K562 (cell line): ENCODE results near the gene RHOA. TPM values are rescaled to one million over a fixed set of nuclear protein-coding genes. Genes with fewer than 3 reads are reported as not detected.

ENCODE experiments used
- ATAC-seq: fragments of 200-7000 bp; cut with Tn5 transposase; 3 replicates; pipeline ENCODE4 v1.9.1; 2020; ENCODE audit warnings: moderate library complexity
- BruUV-seq: library from RNA; stranded (reverse); fragments of 400-500 nt; replicated peaks from 2 replicates; lab custom pipeline; 2021; lab: Mats Ljungman, UMichigan
- CTCF ChIA-PET: fragments of 300-600 bp; formaldehyde crosslinking; extraction: SDS; loops from one replicate; lab custom pipeline; 2021; ENCODE audit warnings: low intra/inter-chr PET ratio; lab: Yijun Ruan, JAX
- POLR2A ChIA-PET: fragments of 300-600, 350-650 bp; sonication (Branson Sonifier 250); formaldehyde crosslinking; extraction: SDS; loops from one replicate; lab custom pipeline; 2021; ENCODE audit warnings: antibody characterized with exemption, inconsistent platforms; lab: Yijun Ruan, JAX
- DNase-seq, 4 experiments: peaks; one replicate each; pipeline versions ENCODE4 v3.0.0 to v3.0.0-alpha.2; 2011 to 2018; ENCODE audit warnings: low spot score in 3 of 4, mixed read lengths in 3 of 4; ENCODE audit errors: extremely low read depth in 1 of 4
- FAIRE-seq: peaks from 2 replicates; lab custom pipeline; 2011; peaks lifted over from hg19 to GRCh38; lab: Jason Lieb, UNC
- H2AFZ ChIP-seq: 2 replicates; pipeline ENCODE4 v1.6.0; 2011; ENCODE audit warnings: low read depth, low read length, control low read depth, inconsistent platforms
- H3K27ac ChIP-seq: fragments of 200-600 bp; 3 replicates; pipeline ENCODE4 v1.8.0; 2011; ENCODE audit warnings: low read depth, mild to moderate bottlenecking, control low read depth, inconsistent platforms, low read length, moderate library complexity, mixed read lengths; ENCODE audit errors: extremely low read depth
- H3K27me3 ChIP-seq, 2 experiments: fragments of 300-600 bp in 1 of 2; 2 replicates in 1 of 2; 3 replicates in 1 of 2; pipeline versions ENCODE4 v1.6.0 to v1.8.0; 2011; ENCODE audit warnings: inconsistent platforms in 2 of 2, low read length in 2 of 2, mild to moderate bottlenecking in 1 of 2, mixed read lengths in 1 of 2, moderate library complexity in 1 of 2; ENCODE audit not compliant: control insufficient read depth in 2 of 2, insufficient read depth in 2 of 2
- H3K36me3 ChIP-seq: fragments of 300-600 bp; 3 replicates; pipeline ENCODE4 v1.8.0; 2011; ENCODE audit warnings: mild to moderate bottlenecking, low read length, inconsistent platforms; ENCODE audit not compliant: control insufficient read depth, insufficient read depth
- H3K4me1 ChIP-seq, 2 experiments: fragments of 200-600 bp in 1 of 2; replicated peaks in 1 of 2; 2 replicates in 1 of 2; 3 replicates in 1 of 2; pipeline versions ENCODE4 v1.5.1 to v1.8.0; 2011; ENCODE audit warnings: inconsistent platforms in 2 of 2, low read length in 2 of 2, mild to moderate bottlenecking in 1 of 2, mixed read lengths in 1 of 2, moderate library complexity in 1 of 2; ENCODE audit not compliant: control insufficient read depth in 2 of 2, insufficient read depth in 2 of 2
- H3K4me2 ChIP-seq: 2 replicates; pipeline ENCODE4 v1.6.1; 2011; ENCODE audit warnings: low read length, control low read depth, inconsistent platforms, mixed read lengths; ENCODE audit not compliant: insufficient read depth
- H3K4me3 ChIP-seq: fragments of 200-600 bp; sonication (generic), shearing (Covaris generic); 2 replicates; pipeline ENCODE4 v1.5.1; 2016; ENCODE audit warnings: control low read depth, inconsistent platforms
- H3K79me2 ChIP-seq: fragments of 200-600 bp; 3 replicates; pipeline ENCODE4 v1.8.0; 2011; ENCODE audit warnings: low read length, inconsistent platforms; ENCODE audit not compliant: control insufficient read depth, insufficient read depth
- H3K9ac ChIP-seq, 2 experiments: 2 replicates each; pipeline versions ENCODE4 v1.6.0 to v1.6.1; 2011; ENCODE audit warnings: low read depth in 2 of 2, low read length in 2 of 2, control low read depth in 1 of 2, inconsistent platforms in 1 of 2, mild to moderate bottlenecking in 1 of 2, mixed read lengths in 1 of 2; ENCODE audit not compliant: insufficient read depth in 1 of 2
- H3K9me1 ChIP-seq: one replicate; pipeline ENCODE4 v1.6.0; 2011; ENCODE audit warnings: inconsistent platforms, mild to moderate bottlenecking, low read length, moderate library complexity; ENCODE audit not compliant: control insufficient read depth, insufficient read depth
- H3K9me3 ChIP-seq: replicated peaks from 2 replicates; pipeline ENCODE4 v1.5.1; 2011; ENCODE audit warnings: low read depth, low read length, inconsistent platforms; ENCODE audit not compliant: control insufficient read depth, insufficient read depth
- H4K20me1 ChIP-seq: replicated peaks from 2 replicates; pipeline ENCODE4 v1.6.1; 2011; ENCODE audit warnings: low read length, inconsistent platforms, mixed read lengths; ENCODE audit not compliant: control insufficient read depth, insufficient read depth
- EGR1 ChIP-seq: fragments of 450-650 bp; conservative IDR thresholded peaks from 2 replicates; pipeline ENCODE4 v1.6.1; 2017; ENCODE audit warnings: mild to moderate bottlenecking
- HDAC8 ChIP-seq: fragments of 450-650 bp; IDR thresholded peaks from 2 replicates; pipeline ENCODE4 v1.6.1; 2016; ENCODE audit warnings: mild to moderate bottlenecking, missing genetic modification characterization, moderate library complexity, missing compliant biosample characterization
- MAFG ChIP-seq: fragments of 450-650 bp; conservative IDR thresholded peaks from 2 replicates; pipeline ENCODE4 v1.6.1; 2016; ENCODE audit warnings: missing genetic modification characterization, missing compliant biosample characterization
- MYNN ChIP-seq, 2 experiments: sonication (generic); formaldehyde crosslinking in 1 of 2; IDR thresholded peaks; 2 replicates each; pipeline versions ENCODE4 v1.5.0 to v1.6.1; 2016 to 2020; ENCODE audit warnings: antibody characterized with exemption in 1 of 2, missing genetic modification reagents in 1 of 2
- NKRF ChIP-seq: fragments of 450-650 bp; IDR thresholded peaks from 2 replicates; pipeline ENCODE4 v1.6.1; 2016; ENCODE audit warnings: borderline replicate concordance
- PRDM10 ChIP-seq: fragments of 450-650 bp; IDR thresholded peaks from 2 replicates; pipeline ENCODE4 v1.6.1; 2018; ENCODE audit not compliant: partially characterized antibody
- SAP30 ChIP-seq: fragments of 200-600 bp; sonication (generic); IDR thresholded peaks from 2 replicates; pipeline ENCODE4 v1.6.1; 2012; ENCODE audit warnings: borderline replicate concordance, low read depth, mild to moderate bottlenecking, moderate library complexity, low read length, control low read depth, inconsistent platforms; ENCODE audit not compliant: insufficient read depth, poor library complexity, severe bottlenecking
- SIN3A ChIP-seq, 2 experiments: fragments of 150-350 bp in 1 of 2; IDR thresholded peaks; 2 replicates each; pipeline ENCODE4 v1.6.1; 2011 to 2016; ENCODE audit warnings: borderline replicate concordance in 2 of 2, low read depth in 2 of 2, low read length in 2 of 2, mild to moderate bottlenecking in 2 of 2, moderate library complexity in 2 of 2; ENCODE audit not compliant: control insufficient read depth in 1 of 2
- SMARCE1 ChIP-seq: fragments of 450-650 bp; IDR thresholded peaks from 2 replicates; pipeline ENCODE4 v1.7.1; 2016; ENCODE audit warnings: mild to moderate bottlenecking
- TAF7 ChIP-seq: fragments of 450-650 bp; IDR thresholded peaks from 2 replicates; pipeline ENCODE4 v1.6.1; 2016; ENCODE audit warnings: missing genetic modification characterization, missing compliant biosample characterization
- TSC22D4 ChIP-seq: fragments of 450-650 bp; IDR thresholded peaks from 2 replicates; pipeline ENCODE4 v1.6.1; 2016; ENCODE audit warnings: missing genetic modification characterization, missing biosample characterization, control low read depth
- USF1 ChIP-seq: sonication (generic); formaldehyde crosslinking; IDR thresholded peaks from 2 replicates; pipeline ENCODE4 v1.9.0; 2022; ENCODE audit warnings: mild to moderate bottlenecking, missing genetic modification reagents
- ZBTB7A ChIP-seq: IDR thresholded peaks from 2 replicates; pipeline ENCODE4 v1.6.1; 2011; ENCODE audit warnings: low read depth, mild to moderate bottlenecking, low read length, moderate library complexity, borderline replicate concordance; ENCODE audit not compliant: control insufficient read depth
- ZNF24 ChIP-seq: fragments of 450-650 bp; IDR thresholded peaks from 2 replicates; pipeline ENCODE4 v1.6.1; 2016
- WGBS: fragments of 100-300 bp; shearing (Covaris generic); methylation state at CpG from one replicate; pipeline ENCODE4 v1.1.6; 2016; ENCODE audit warnings: low coverage, mixed read lengths; ENCODE audit not compliant: insufficient coverage; ENCODE audit errors: missing lambda C conversion rate; 5-methylcytosine and 5-hydroxymethylcytosine counted together
- in situ Hi-C: fragments of 300-500 bp; cut with MboI; formaldehyde crosslinking; loops from 4 replicates; pipeline ENCODE4 v1.15.0; 2018; ENCODE audit warnings: inconsistent platforms, mixed read lengths
- intact Hi-C: fragments of 100-400 bp; cut with micrococcal nuclease; formaldehyde crosslinking; loops from 2 replicates; pipeline ENCODE4 v1.14.2; 2022
- polyA plus RNA-seq, 8 experiments: library from polyadenylated mRNA; depleted of rRNA in 4 of 8; stranded (reverse) in 5 of 8; unstranded in 3 of 8; fragments of >200 nt; fragmentation: Nextera tagmentation in 2 of 8; fragmentation: Illumina TruSeq in 1 of 8; extraction: Ambion mirVana in 2 of 8; extraction: Trizol in 1 of 8; gene quantifications; 2 replicates each; pipeline versions ENCODE4 v1.2.1 to v1.2.3, GENCODE V29; 2011 to 2014; ENCODE audit warnings: inconsistent platforms in 1 of 8, missing spikeins in 1 of 8
- total RNA-seq, 7 experiments: library from RNA; depleted of rRNA in 6 of 7; stranded (reverse); fragments of >200 nt in 6 of 7; fragmentation: Illumina TruSeq in 2 of 7; extraction: Trizol in 2 of 7; gene quantifications; 2 replicates each; pipeline versions ENCODE4 v1.2.1 to v1.2.3, GENCODE V29; 2011 to 2021; ENCODE audit warnings: low replicate concordance in 1 of 7

Gene RHOA
- total and polyA plus RNA-seq, 9 of the 15 experiments (the other 6 are each of a cell fraction or from before 2014, with no cell fraction given) = 136 to 540 (median 236) TPM

DNA sequence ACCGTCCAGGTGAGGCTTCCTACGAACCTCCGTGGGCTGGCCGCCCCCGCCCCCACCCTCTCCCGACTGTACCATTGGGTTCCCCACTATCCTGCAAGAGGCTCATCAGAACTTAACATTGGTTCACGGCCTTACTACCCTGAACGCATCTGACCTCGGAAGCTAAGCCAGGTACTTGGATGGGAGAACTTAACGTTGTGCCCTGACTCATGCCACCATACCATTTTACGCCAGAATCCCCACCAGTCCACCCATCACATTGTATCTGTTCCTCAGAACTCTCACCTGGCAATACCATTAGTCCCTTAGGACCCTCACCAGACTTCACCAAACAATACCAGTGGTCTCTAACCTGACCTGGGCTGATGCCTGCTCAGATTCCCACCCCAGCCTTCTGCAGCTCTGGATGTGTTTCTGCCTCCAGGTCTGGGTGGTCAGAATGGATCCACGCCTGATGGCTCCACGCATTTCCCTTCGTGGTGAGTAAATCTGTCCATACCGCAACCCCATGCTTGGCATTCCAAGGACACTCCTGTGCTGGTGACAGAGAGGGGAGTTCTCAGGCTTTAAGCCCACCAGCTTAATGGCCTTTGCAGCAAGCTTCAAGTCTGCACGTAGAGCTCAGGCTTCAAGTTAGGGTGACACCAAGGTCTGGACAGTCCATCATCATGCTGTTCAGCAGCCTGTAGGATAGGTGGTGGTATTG, 1.0 kb upstream of the RHOA start:
- Histone ChIP-seq H3K4me3 (peak overlapping the region; percentile 91), H3K79me2 (peaks cover 56% of the 10 kb centered on the region), H4K20me1 (peaks cover 16% of the 10 kb centered on the region), H3K9me3 (no peaks in the 10 kb centered on the region), H3K27ac (peak overlapping the region; percentile 96), H3K9ac (peak overlapping the region; percentile 96), H3K9me1 (no peaks in the 10 kb centered on the region), H3K27me3 (no peaks in the 10 kb centered on the region), H3K4me1 (peaks cover 21 to 28% of the 10 kb centered on the region in 2 experiments; a peak in 4 of 5 replicates), H3K4me2 (peak overlapping the region; percentile 94), H3K36me3 (peaks cover 23% of the 10 kb centered on the region; the same call in 2 of the 3 replicates), H2AFZ (peak overlapping the region; percentile 88)
- ChIA-PET POLR2A (interaction anchor here (0.6 to 1.1 kb wide), 3 partner anchors 9 to 48 kb away, joined by 5 to 10 read pairs (median 5); partner anchors contain the start of genes AMT and NICN1), CTCF (no interaction called here)
- intact Hi-C loops = loop anchor here (2.0 kb wide), 1 partner anchor 72 kb away; the partner anchor contains the start of gene USP4
- DNase-seq (no peak), ATAC-seq (peak; percentile 1; the same call in 2 of the 3 replicates), FAIRE-seq (peak; percentile 44)
- 21% methylated on average over 10 of the region's 16 CpGs for whole genome bisulfite sequencing
- TF ChIP-seq USF1 (no peak), TSC22D4 (tag) (no peak), SAP30 (peak; percentile 66), ZBTB7A (0 out of 2 replicates have a peak, but pooled peaks have one; percentile 5), EGR1 (0 out of 2 replicates have a peak, but pooled peaks have one; percentile 18), SMARCE1 (no peak), HDAC8 (tag) (no peak), ZNF24 (no peak), MAFG (no peak), MYNN (IDR thresholded peaks at IDR 0.05) (0 out of 2 replicates have a peak, but pooled peaks have one; percentile 5), MYNN (CRISPR knock-in tag; IDR thresholded peaks at IDR 0.05) (no peak), TAF7 (tag) (no peak), SIN3A (IDR thresholded peaks at IDR 0.05; ENCODE audit: borderline replicate concordance in 2 of 2, control insufficient read depth in 1 of 2, low read depth in 2 of 2, low read length in 2 of 2) (0 out of 4 replicates have a peak, but pooled peaks of 1 of the 2 experiments have one; percentile 17), NKRF (0 out of 2 replicates have a peak, but pooled peaks have one; percentile 10), PRDM10 (peak; percentile 39)
- in situ Hi-C loops = no loop called here
- no TSS peak for BruUV-seq
